Activated CD4-positive, CD25-positive, alpha-beta regulatory T cell (primary cell): ENCODE data around the gene CWH43.
A peak's percentile ranks its signal among the peaks of the same experiment; 100 is the strongest.
"Not testable (repeated sequence)": the region's sequence is repeated elsewhere in the genome, so short reads cannot be mapped to it uniquely, and the experiment has no call there.

Experiments used
- DNase-seq, 4 experiments: peaks; one replicate each; lab custom pipeline; 2025; lab: John Stamatoyannopoulos, UW

Gene CWH43

GRCh38 chr4:48985976-48986653, at the start of gene CWH43:
Gene CWH43 (plus strand): TSS chr4:48986275. CDS start chr4:48986430, 155 bp downstream.
- no peak for DNase-seq

DNA sequence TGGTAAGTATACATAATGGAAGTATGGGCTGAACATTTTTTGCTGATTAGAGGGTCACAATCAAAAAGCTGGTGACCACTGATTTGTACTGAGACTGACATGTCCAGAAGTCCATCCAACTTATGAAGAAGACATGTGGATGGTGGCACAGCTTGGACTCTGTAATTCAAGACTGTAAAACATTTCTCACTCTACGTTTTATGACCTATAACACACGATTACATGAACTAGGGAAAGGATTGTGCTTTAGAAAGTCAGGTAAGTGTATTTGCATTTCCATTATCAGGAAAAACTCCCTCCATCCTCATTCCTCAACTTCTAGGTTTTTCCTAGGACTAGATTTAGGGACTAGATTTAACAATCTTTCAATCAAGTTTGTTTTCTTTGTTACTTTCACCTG, 49.0 kb upstream of the CWH43 start:
- DNase-seq: no peak

GRCh38 chr4:48938831-48939230, 47.2 kb upstream of the CWH43 start:
- DNase-seq: no peak

DNA sequence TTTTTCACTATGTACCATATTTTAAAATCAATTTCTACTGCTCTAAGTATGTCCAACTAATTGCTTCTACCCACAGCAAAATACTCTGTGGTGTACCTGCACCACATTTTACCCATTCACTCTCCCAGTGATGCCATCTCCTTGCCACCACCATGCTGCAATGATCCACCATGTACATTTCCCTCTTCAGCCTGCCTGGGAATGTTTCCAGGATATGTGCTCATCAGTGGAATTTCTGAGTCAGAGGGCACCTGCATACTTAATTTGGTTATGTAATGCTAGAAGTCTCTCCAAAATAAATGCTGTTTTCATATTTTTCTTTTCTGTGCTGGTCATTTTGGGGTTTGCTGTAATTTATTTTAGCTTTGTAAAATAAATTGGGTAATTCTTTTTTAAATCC, 46.3 kb upstream of the CWH43 start:
- DNase-seq: no peak

DNA sequence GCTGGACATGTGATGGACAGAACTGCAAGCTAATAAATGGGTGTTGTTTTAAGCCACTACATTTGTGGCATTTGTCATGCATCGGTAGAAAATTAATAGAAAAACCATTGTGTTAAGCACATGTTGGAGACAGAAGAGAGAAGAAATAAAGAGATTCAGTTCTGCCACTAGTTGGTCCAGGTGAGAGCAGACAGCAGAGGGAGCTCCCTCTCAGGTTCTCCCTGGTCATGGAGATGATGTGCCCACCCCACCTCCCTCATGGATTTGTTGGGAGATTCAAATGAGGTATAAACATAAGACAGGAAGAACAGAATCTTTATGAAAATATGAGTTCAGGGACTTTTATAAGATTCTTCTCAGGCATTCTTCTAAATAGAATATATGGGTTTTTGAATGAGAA, 42.7 kb upstream of the CWH43 start:
- no peak for DNase-seq

DNA sequence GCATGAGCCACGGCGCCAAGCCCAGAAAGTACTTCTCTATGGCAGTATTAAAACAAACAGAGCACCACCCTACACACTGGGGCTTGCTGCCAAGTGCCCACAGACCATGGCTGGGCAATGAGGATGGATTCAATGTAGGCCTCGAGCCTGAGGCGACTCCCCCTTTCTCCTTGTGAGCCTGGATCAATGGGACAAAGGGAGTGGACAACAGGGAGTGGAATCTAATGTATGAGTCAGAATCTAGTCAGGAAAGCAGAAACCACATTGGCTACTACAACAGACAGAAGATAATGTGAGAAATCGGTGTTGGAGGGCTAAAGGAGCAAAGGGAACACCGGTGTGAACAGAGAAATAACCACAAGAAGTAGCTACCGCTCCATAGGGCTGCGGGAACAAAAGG, 41.8 kb upstream of the CWH43 start:
- no peak for DNase-seq

- DNase-seq: peak in 1 of 4 experiments; percentile 2
Observed at GRCh38 chr4:48944756-48945241, 41.3 kb upstream of the CWH43 start.

DNA sequence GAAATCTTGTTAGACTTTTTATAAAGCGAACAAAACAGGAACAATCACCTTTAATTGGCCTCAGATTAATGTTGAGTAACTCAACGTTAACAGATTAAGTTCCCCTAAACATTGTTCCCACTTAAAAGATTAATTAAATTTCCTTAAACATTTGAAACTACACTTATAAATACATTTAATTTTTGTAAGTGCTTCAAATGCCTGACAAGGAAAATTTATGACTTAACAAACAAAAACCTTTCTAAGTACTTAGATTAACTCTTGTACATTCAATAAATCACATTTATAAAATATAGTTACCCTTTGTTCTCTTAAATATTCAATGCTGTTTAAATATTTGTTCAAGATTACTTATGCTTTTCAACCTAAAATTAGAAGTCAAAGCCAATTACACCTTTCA, 40.1 kb upstream of the CWH43 start:
- DNase-seq: no peak

- DNase-seq: no peak
Observed at GRCh38 chr4:48947731-48948130, 38.3 kb upstream of the CWH43 start.

DNA sequence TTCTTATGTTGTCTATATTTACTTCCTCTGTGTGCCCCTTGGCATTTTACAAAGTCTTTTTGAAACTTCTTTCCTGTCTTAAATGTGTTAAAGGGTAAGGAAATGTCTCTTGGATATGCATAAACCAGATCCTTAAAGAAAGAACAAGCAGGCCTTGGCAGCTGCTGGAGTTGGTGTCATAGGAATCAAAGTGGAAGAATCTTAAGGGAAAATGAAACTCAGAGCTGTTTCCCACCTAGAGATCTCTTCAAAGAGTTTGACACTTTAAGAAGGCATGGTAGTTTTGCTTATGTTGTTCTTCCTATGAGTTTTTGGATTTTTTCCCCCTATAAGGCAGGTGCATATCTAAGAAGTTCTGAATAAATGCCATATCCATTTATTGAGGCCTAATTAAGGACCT, 37.0 kb upstream of the CWH43 start:
- DNase-seq: no peak

DNA sequence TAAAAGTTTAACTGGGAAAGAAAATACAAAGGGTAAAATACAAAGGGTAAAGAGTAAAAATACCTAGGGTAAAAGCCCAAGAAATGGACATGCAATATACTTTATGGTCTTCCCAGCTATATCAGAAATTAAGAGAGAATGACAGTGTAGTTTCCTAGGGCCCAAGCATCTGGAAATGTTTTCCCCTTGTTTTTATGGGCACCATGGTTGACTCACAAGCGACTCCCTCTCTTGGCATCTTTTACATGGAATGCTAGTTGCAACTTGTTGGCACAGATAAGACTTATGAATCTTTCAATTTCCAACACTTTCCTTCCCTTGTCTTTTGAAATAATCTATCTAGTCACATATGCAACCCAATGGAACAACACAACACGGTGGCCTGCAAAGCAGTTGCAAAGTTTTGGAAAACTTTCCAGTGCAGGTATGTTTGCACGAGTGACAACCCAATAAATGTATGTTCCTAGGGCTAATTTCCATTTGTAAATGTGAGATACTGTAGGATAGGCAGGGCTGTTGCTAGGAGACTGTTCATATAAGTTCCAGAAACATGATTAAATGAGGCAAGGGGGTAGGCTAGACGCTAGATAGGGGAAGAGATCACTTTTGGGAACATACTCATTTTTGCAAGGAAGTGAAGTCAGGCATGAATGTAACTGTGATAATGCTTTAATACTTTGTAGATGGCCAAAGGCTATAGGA, 36.4 kb upstream of the CWH43 start:
- DNase-seq: no peak

DNA sequence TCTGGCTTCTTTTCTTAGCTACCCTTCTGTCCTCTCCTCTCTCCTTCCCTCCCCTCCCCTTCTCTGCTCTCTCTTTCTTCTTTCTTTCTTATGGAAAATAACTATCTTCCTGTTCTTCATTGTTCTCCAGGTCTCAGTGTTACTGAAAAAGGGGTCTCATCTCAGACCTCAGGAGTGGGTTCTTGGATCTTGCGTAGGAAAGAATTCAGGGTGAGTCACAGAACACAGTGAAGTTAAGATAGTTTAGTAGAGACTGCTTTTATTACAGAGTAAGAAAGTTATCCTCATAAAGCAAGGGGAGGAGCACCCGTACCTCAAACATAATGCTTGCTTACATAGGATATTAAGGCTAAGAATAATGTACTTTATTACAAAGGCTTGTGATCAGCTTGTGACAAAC, 31.8 kb upstream of the CWH43 start:
- no peak for DNase-seq

- not testable (repeated sequence) for DNase-seq
Observed at GRCh38 chr4:48957366-48957765, 28.7 kb upstream of the CWH43 start.

GRCh38 chr4:48958582-48958981, 27.5 kb upstream of the CWH43 start:
- DNase-seq: no peak

GRCh38 chr4:48960988-48961635, 25.0 kb upstream of the CWH43 start:
- DNase-seq: no peak

DNA sequence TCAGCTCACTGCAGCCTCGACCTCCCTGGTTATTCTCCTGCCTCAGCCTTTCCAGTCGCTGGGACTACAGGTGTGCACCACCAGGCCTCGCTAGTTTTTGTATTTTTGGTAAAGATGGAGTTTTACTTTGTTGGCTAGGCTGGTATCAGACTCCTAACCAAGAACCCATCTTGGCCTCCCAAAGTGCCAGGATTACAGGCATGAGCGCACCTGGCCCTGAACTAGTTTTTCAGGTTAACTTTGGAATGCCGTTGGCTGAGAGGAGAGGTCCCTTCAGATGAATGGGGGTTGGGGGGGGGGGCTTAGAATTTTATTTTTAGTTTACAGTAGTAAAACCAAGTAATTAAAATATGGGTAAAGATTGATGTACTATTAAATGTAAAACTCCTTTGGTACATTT, 23.4 kb upstream of the CWH43 start:
- DNase-seq: no peak

DNA sequence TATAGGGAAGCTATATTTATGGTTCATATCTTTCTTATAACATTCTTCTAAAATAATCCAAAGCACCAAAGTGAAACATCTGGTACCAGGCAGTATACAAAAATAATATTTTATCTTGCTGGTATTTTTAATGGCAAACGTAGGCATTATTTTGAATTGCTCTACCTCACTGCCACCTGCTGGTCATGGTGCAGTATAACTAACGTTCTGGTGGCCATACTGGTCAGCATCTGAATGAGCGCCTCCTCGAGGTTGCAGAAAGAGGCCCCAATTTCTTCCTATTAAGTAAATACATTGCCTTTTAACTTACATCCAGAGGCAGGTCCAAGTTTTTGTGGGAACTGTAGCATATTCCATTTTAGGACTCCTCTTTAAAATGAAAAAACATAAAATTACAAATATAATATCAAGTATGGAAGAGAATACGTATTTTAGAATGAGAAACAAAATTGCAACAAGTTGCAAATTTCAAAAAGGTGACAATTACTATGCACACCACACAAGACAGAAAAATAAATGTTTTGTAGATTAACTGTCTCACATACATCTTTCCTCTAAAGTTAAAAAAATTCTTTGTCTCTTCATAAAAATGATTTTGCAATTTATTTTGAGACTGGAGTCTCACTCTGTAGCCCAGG, 22.9 kb upstream of the CWH43 start:
- peak; percentile 47 to 60 (median 54) for DNase-seq

GRCh38 chr4:48967101-48967500, 19.0 kb upstream of the CWH43 start:
- DNase-seq: no peak

DNA sequence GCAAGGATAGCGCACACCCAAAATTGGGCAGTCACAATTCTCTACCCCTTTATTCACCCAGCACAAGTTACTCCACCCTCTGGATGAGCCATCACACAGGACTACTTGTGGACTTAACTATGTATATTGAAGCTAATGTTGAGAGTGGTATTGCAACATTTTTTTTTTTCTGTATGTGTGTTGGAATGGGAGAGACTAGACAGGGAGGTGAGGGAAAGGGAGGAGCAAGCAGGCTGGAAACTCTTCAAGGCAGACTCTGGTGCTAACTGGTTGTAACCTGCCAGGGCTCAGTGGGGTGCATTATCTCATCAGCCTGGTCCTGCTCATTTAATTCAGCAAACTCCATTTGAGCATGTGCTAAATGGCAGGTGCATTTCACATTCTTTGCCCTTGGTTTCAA, 18.4 kb upstream of the CWH43 start:
- DNase-seq: no peak

- no peak for DNase-seq
Observed at GRCh38 chr4:48968814-48969213, 17.3 kb upstream of the CWH43 start.

- no peak for DNase-seq
Observed at GRCh38 chr4:48970471-48970921, 15.6 kb upstream of the CWH43 start.

GRCh38 chr4:48974979-48975640, 11.0 kb upstream of the CWH43 start:
- DNase-seq: no peak
